ENCODE data around the gene QSOX2. TPM values are rescaled to one million over a fixed set of nuclear protein-coding genes. Genes with fewer than 3 reads are reported as not detected.
A peak's percentile ranks its signal among the peaks of the same experiment; 100 is the strongest.

The QSOX2 gene
- total RNA-seq, 1 experiment from 2014 or later: 20.5 TPM

DNA sequence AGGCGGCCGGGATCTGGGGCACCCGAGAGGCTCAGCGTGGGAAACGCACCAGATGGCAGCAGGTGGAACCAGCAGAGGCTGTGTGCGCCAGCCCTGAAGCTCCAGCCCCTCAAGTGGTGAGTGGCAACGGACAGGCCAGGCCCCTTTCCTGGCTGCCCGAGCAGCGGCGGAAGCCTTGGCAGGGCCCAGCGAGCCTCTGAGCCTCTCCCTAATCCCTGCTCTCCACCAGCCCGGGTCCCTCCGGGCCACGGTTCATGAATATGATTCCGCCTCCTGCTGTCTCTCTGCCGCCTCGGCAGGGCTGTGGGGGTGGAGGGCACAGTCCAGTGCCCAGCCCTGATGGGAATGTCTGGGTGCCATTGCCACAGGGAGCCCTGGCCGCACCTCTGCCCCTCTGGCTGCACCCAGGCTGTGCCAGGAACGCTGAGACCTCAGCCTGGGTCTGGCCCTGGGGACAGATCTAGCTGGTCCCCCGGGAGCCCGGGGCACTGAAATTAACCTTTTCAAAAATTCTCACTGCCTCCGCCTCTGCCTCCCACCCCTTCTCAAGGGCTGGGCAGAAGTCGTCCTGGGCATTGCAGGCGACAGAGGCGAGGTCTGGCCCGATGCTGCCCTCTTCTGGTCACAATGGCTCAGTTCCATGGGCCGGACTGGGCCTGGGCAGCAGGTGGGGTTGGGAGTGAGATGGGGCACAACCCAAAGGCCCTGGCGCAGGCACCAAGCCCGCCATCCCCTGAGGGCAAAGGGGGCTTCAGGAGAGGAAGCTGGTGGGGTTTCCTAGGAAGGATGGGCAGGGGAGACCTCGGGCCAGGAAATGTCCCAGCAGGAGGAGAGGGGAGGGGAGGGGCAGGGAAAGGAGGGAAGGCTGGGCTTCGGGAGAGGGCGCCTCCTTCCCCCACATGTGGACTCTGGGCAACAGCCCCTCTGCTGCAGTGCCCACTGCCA lies 38.0 kb upstream of the QSOX2 start:
- BruUV-seq (replicated peaks): no TSS peak
- Mint-ChIP-seq H3K27ac (ENCODE audit: unreplicated experiment) (no peak overlapping the region), H3K4me3 (ENCODE audit: low read depth, unreplicated experiment) (peak overlapping the region; percentile 17), H3K9me3 (ENCODE audit: low read depth, unreplicated experiment) (no peaks in the 10 kb centered on the region), H3K27me3 (ENCODE audit: unreplicated experiment) (peaks cover 20% of the 10 kb centered on the region), H3K36me3 (ENCODE audit: insufficient read depth, unreplicated experiment) (peaks cover 5% of the 10 kb centered on the region), H3K4me1 (ENCODE audit: low read depth, unreplicated experiment) (no peaks in the 10 kb centered on the region)
- intact Hi-C loops (cut with micrococcal nuclease; ENCODE audit: unreplicated experiment): loop anchor here (10.0 kb wide), 1 partner anchor 139 kb away; no protein-coding TSS in a partner anchor
- DNase-seq: peak; percentile 81
- CTCF ChIA-PET: interaction anchor here (0.7 kb wide), 1 partner anchor 16 kb away, joined by 3 read pairs; no protein-coding TSS in a partner anchor
- TF ChIP-seq, protein P1, sequence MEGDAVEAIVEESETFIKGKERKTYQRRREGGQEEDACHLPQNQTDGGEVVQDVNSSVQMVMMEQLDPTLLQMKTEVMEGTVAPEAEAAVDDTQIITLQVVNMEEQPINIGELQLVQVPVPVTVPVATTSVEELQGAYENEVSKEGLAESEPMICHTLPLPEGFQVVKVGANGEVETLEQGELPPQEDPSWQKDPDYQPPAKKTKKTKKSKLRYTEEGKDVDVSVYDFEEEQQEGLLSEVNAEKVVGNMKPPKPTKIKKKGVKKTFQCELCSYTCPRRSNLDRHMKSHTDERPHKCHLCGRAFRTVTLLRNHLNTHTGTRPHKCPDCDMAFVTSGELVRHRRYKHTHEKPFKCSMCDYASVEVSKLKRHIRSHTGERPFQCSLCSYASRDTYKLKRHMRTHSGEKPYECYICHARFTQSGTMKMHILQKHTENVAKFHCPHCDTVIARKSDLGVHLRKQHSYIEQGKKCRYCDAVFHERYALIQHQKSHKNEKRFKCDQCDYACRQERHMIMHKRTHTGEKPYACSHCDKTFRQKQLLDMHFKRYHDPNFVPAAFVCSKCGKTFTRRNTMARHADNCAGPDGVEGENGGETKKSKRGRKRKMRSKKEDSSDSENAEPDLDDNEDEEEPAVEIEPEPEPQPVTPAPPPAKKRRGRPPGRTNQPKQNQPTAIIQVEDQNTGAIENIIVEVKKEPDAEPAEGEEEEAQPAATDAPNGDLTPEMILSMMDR (IDR thresholded peaks at IDR 0.05; ENCODE audit: unreplicated experiment): peak; percentile 48

DNA sequence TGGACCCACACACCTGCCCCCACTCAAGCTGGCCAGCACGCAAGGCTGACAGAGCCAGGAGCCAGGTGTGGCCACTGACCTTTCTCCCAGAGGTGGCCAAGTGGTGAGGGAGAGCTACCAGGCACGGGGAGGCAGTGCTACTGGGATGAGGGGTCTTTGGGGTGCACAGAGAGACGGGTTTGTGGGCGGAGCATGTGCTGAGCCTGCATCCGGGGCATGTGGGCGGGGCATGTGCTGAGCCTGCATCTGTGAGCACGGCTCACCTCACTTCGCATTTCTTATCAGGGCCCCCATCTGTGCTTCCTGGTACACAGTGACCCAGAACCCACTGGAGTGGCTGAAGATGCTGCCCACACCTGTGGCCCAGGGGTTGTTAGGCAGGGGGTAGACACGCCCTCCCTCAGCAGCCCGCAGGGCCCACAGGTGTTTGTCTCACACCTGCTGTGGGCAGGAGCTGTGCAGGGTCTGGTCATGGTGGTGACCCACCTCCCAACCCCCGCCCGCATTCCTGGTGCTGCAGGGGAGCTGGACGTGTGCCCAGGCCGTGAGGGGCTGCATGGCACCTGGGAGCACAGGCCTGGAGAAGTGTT lies 36.8 kb upstream of the QSOX2 start:
- H3K9me3 Mint-ChIP-seq (ENCODE audit: low read depth, unreplicated experiment): no peaks in the 10 kb centered on the region
- no peak for DNase-seq
- BruUV-seq (replicated peaks): no TSS peak
- peaks cover 5% of the 10 kb centered on the region for H3K36me3 Mint-ChIP-seq (ENCODE audit: insufficient read depth, unreplicated experiment)
- TF ChIP-seq, protein P1 (IDR thresholded peaks at IDR 0.05; ENCODE audit: unreplicated experiment): no peak
- peaks cover 11% of the 10 kb centered on the region for H3K27me3 Mint-ChIP-seq (ENCODE audit: unreplicated experiment)
- CTCF ChIA-PET: no interaction called here
- intact Hi-C loops (cut with micrococcal nuclease; ENCODE audit: unreplicated experiment): loop anchor here (10.0 kb wide), 1 partner anchor 138 kb away; no protein-coding TSS in a partner anchor
- no peaks in the 10 kb centered on the region for H3K4me1 Mint-ChIP-seq (ENCODE audit: low read depth, unreplicated experiment)
- no peak overlapping the region for H3K27ac Mint-ChIP-seq (ENCODE audit: unreplicated experiment)
- H3K4me3 Mint-ChIP-seq (ENCODE audit: low read depth, unreplicated experiment): no peak overlapping the region

DNA sequence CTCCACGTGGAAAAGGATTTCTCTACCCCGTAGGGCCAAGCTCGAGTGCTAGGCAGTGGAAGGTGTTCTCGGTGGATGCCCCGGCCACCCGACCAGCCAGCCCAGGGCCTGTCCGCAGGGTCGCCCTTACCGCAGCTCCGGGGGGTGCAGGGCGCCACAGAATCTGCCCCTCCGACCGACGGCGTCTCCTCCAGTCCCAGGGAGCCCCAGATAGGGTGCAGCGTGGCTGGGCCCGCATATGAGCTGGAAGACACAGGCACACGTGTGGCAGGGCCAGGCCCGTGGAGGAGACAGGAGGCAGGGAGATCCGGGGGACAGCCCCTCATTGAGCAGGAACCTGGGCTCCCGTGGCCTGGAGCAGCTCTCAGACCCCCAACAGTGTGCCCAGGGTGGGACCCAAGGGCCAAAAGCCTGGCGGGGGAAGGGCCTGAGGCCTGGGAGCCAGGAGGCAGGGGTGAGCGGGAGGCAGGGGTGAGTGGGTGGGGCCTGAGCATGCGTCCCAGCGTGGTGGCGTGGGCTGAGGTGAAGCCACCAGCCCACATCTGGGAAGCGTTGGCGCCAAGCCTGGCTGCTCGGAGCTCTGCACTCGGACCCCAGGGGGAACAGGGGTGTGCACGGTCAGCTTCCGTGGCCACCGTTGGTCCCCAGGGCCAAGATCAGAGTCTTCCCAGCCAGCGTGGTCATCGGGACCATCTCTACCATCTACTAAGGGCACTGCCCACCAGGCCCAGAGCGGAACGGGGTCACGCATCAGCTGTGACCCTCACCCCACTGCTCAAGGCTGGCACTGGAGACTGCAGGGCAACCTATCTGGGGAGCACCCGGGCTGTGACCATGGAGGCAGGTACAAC lies 36.0 kb upstream of the QSOX2 start:
- TF ChIP-seq, protein P1 (IDR thresholded peaks at IDR 0.05; ENCODE audit: unreplicated experiment): no peak
- CTCF ChIA-PET: no interaction called here
- BruUV-seq (replicated peaks): no TSS peak
- no peak for DNase-seq
- Mint-ChIP-seq H3K9me3 (ENCODE audit: low read depth, unreplicated experiment) (no peaks in the 10 kb centered on the region), H3K27ac (ENCODE audit: unreplicated experiment) (no peak overlapping the region), H3K4me3 (ENCODE audit: low read depth, unreplicated experiment) (no peak overlapping the region), H3K36me3 (ENCODE audit: insufficient read depth, unreplicated experiment) (peaks cover 5% of the 10 kb centered on the region), H3K4me1 (ENCODE audit: low read depth, unreplicated experiment) (no peaks in the 10 kb centered on the region), H3K27me3 (ENCODE audit: unreplicated experiment) (peaks cover 7% of the 10 kb centered on the region)
- intact Hi-C loops (cut with micrococcal nuclease; ENCODE audit: unreplicated experiment): loop anchor here (10.0 kb wide), 1 partner anchor 137 kb away; no protein-coding TSS in a partner anchor

Data from Calu3 (cell line).